Measurements from ENCODE around the gene PIP5KL1.

DNA sequence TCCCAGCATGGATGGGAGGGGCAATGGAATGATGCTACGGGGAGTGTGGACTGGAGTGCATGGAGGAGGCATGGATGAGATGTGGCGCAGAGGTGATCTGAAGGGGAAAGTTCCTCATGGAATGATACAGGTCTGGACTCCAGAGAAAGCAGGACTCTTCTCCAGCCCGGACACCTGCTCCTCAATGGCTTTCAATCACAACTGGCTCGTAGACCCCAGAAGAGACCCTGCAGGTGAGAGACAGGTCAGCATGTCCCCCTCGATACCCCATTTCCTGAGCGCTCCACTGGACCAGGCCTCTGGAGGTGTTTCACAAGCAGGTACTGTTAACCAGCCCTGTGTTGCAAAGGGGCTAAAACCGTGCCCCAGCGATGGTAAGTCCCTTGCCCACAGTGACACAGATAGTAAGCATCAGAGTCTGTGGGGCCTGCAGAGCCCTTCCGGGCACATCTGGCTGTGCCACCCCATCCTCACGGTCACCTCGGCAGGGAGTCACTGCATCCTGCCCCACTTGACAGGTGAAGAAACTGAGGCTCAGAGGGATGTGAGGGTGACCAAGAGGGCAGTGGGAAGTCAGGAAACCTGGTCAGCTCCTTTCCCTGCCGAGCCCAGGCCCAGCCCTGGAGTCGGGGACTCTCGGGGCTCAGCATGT lies 12.6 kb upstream of the PIP5KL1 start:
- TF ChIP-seq, protein P1, sequence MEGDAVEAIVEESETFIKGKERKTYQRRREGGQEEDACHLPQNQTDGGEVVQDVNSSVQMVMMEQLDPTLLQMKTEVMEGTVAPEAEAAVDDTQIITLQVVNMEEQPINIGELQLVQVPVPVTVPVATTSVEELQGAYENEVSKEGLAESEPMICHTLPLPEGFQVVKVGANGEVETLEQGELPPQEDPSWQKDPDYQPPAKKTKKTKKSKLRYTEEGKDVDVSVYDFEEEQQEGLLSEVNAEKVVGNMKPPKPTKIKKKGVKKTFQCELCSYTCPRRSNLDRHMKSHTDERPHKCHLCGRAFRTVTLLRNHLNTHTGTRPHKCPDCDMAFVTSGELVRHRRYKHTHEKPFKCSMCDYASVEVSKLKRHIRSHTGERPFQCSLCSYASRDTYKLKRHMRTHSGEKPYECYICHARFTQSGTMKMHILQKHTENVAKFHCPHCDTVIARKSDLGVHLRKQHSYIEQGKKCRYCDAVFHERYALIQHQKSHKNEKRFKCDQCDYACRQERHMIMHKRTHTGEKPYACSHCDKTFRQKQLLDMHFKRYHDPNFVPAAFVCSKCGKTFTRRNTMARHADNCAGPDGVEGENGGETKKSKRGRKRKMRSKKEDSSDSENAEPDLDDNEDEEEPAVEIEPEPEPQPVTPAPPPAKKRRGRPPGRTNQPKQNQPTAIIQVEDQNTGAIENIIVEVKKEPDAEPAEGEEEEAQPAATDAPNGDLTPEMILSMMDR (IDR thresholded peaks at IDR 0.05; ENCODE audit: insufficient read depth, low read length, poor library complexity, severe bottlenecking): peak; percentile 8
- no peak for TF ChIP-seq EZH2phosphoT487 (conservative IDR thresholded peaks at IDR 0.05; ENCODE audit: low read length)
